Spleen (tissue), 7 donors: ENCODE measurements around the gene ADRA1B.

ENCODE experiments used
- POLR2A ChIP-seq, 3 donors: fragments of 450-650 bp; IDR thresholded peaks; one replicate each; pipeline ENCODE4 v1.5.1; 2017; ENCODE audit warnings: antibody characterized with exemption in 3 of 3, mild to moderate bottlenecking in 1 of 3
- POLR2AphosphoS5 ChIP-seq, 3 donors: sonication (generic); formaldehyde crosslinking; IDR thresholded peaks; one replicate each; pipeline ENCODE4 v1.5.1; 2017; ENCODE audit warnings: antibody characterized with exemption in 3 of 3
- TF ChIP-seq, protein P1 (sequence below), 11 experiments: fragments of 200-600 bp in 7 of 11; fragments of 450-650 bp in 4 of 11; sonication (generic) in 4 of 11; IDR thresholded peaks in 8 of 11; conservative IDR thresholded peaks in 3 of 11; 1 replicate in 7 of 11; 2 replicates in 4 of 11; pipeline versions ENCODE4 v1.4.0 to v1.8.0; 2016 to 2021; ENCODE audit warnings: antibody characterized with exemption in 11 of 11, inconsistent platforms in 4 of 11, mild to moderate bottlenecking in 1 of 11
- donor health status: DM: no; HTN: no; CAD: no; lungs with moderate emphysema.
- donor health status: DM: no; HTN: no; CAD: no.
- donor health status: DM: no; HTN: no; CAD: no.

DNA sequence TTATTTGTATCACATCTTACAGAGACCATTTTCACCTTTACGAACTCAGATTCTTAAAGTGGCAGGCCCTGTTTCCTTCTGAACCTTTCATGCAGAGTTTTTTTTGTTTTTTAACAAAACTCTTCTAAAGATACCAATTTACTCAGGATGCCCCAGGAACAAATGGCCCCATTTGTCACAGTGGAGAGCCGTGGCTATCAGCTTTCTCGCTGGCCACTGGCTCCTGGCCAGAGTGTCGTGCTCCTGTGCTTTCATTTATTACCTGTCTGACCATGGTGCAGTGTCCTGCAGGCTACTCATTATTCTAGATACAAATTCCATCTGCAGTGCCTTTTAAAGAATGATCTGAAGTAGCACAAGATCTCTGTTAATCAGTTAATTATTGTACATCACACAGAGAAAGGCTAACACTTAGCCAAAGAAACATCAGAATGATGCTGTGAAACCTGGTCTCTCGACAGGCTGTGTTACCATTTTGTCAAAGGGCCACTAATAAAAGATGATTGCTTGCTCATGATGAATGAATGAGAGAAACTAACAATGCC, 27.8 kb downstream of the ADRA1B start:
- TF ChIP-seq, protein P1, sequence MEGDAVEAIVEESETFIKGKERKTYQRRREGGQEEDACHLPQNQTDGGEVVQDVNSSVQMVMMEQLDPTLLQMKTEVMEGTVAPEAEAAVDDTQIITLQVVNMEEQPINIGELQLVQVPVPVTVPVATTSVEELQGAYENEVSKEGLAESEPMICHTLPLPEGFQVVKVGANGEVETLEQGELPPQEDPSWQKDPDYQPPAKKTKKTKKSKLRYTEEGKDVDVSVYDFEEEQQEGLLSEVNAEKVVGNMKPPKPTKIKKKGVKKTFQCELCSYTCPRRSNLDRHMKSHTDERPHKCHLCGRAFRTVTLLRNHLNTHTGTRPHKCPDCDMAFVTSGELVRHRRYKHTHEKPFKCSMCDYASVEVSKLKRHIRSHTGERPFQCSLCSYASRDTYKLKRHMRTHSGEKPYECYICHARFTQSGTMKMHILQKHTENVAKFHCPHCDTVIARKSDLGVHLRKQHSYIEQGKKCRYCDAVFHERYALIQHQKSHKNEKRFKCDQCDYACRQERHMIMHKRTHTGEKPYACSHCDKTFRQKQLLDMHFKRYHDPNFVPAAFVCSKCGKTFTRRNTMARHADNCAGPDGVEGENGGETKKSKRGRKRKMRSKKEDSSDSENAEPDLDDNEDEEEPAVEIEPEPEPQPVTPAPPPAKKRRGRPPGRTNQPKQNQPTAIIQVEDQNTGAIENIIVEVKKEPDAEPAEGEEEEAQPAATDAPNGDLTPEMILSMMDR (IDR thresholded peaks at IDR 0.05 in 8 of 11, conservative IDR thresholded peaks at IDR 0.05 in 3 of 11) = no peak
- no peak for TF ChIP-seq POLR2A (IDR thresholded peaks at IDR 0.05)
- no peak for TF ChIP-seq POLR2AphosphoS5 (IDR thresholded peaks at IDR 0.05)
